ENCODE results near the gene PLRG1. TPM values are rescaled to one million over a fixed set of nuclear protein-coding genes. Genes with fewer than 3 reads are reported as not detected.

Gene PLRG1
- polyA plus RNA-seq, 3 donors, result 34.6 to 56.1 (median 52.5) TPM

DNA sequence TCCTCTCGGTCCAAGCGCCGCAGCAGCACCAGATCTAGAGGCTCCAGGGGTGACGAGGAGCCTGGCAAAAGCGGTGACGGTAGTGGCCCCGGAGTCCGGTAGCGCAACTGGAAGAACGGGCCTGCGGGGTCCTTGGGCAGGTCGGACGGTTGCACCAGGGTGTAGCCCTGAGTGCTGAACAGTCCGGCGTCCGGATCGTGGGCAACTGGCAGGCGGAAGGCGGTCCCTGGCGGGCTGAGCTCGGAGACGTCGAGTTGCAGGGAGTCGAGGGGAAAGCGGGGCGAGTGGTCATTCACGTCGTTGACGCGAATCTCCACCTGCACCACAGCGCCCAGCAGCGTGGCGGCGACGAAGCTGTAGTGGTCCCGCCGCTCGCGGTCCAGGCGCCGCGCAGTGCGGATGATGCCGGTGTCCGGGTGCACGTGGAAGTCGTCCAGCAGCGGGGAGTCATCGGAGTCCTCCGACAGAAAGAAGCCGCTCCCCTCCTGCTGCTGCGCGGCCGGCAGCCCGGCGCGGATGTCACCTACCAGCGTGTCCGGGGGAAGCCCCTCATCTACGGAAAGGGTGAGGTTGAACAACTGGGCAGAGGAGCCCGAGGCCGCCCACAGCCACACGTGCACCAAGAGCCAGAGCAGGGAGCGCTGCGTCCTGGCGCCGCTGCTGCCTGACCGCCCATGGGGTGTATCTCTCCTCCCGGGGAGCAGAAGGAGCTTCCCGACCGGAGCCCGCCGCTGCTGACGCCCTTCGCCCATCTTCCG lies 59.4 kb downstream of the PLRG1 start:
- intact Hi-C loops (cut with micrococcal nuclease), result no loop called here
- H2AFZ ChIP-seq (ENCODE audit: insufficient read depth, low read depth, low read length, poor library complexity, severe bottlenecking), result peak overlapping the region; percentile 30

GRCh38 chr4:154490234-154490582 lies 60.0 kb downstream of the PLRG1 start:
- no peak overlapping the region for H3K27ac ChIP-seq (ENCODE audit: low read depth in 1 of 2, low read length in 2 of 2)
- Mint-ChIP-seq H3K36me3 (peaks cover 0 to 10% of the 10 kb centered on the region in 2 donors), H3K9me3 (peaks cover 0 to 25% (median 12%) of the 10 kb centered on the region in 7 donors), H3K4me3 (peak overlapping the region in 1 of 2 donors; percentile 92), H3K27me3 (ENCODE audit: low read depth in 3 of 3) (peaks cover 52 to 74% (median 52%) of the 10 kb centered on the region in 3 donors), H3K4me1 (peaks cover 22% of the 10 kb centered on the region), H3K27ac (no peak overlapping the region)
- H3K9me3 ChIP-seq (replicated peaks in 1 of 2; ENCODE audit: control insufficient read depth in 1 of 2, insufficient read depth in 1 of 2, low read length in 2 of 2), result peaks cover 0 to 18% of the 10 kb centered on the region in 2 donors
- peaks cover 8 to 18% of the 10 kb centered on the region in 2 donors for H3K4me1 ChIP-seq (ENCODE audit: control insufficient read depth in 1 of 2, insufficient read depth in 2 of 2, low read length in 2 of 2)
- TF ChIP-seq, protein P1, sequence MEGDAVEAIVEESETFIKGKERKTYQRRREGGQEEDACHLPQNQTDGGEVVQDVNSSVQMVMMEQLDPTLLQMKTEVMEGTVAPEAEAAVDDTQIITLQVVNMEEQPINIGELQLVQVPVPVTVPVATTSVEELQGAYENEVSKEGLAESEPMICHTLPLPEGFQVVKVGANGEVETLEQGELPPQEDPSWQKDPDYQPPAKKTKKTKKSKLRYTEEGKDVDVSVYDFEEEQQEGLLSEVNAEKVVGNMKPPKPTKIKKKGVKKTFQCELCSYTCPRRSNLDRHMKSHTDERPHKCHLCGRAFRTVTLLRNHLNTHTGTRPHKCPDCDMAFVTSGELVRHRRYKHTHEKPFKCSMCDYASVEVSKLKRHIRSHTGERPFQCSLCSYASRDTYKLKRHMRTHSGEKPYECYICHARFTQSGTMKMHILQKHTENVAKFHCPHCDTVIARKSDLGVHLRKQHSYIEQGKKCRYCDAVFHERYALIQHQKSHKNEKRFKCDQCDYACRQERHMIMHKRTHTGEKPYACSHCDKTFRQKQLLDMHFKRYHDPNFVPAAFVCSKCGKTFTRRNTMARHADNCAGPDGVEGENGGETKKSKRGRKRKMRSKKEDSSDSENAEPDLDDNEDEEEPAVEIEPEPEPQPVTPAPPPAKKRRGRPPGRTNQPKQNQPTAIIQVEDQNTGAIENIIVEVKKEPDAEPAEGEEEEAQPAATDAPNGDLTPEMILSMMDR (IDR thresholded peaks at IDR 0.05), result no peak
- WGBS (ENCODE audit: insufficient coverage), result 4% methylated on average over 55 of the region's 55 CpGs
- intact Hi-C loops (cut with micrococcal nuclease), result no loop called here
- no peak overlapping the region for H3K4me3 ChIP-seq (replicated peaks in 1 of 3; ENCODE audit: low read depth in 2 of 3, low read length in 3 of 3)
- peaks cover 50 to 82% of the 10 kb centered on the region in 2 donors for H3K27me3 ChIP-seq (ENCODE audit: control insufficient read depth in 2 of 2, insufficient read depth in 2 of 2, low read length in 2 of 2)
- no peak for DNase-seq
- H4K20me1 ChIP-seq (ENCODE audit: insufficient read depth, low read length), result no peaks in the 10 kb centered on the region
- H3K79me2 ChIP-seq (ENCODE audit: insufficient read depth, low read length), result no peaks in the 10 kb centered on the region
- H3K36me3 ChIP-seq (replicated peaks in 1 of 2; ENCODE audit: control insufficient read depth in 1 of 2, insufficient read depth in 2 of 2, low read length in 2 of 2), result no peaks in the 10 kb centered on the region
- no peak overlapping the region for H2AFZ ChIP-seq (ENCODE audit: insufficient read depth, low read depth, low read length, poor library complexity, severe bottlenecking)
- no peak overlapping the region for H3K9ac ChIP-seq (ENCODE audit: insufficient read depth, low read length, poor library complexity, severe bottlenecking)
- peak overlapping the region; percentile 44 for H3K4me2 ChIP-seq (replicated peaks; ENCODE audit: extremely low read depth, low read length, poor library complexity, severe bottlenecking)

More for the DNA sequence above, 59.4 kb downstream of the PLRG1 start:
- H3K27me3 Mint-ChIP-seq (ENCODE audit: low read depth in 3 of 3), result peaks cover 52 to 74% (median 54%) of the 10 kb centered on the region in 3 donors
- H3K27ac ChIP-seq (ENCODE audit: low read depth in 1 of 2, low read length in 2 of 2), result no peak overlapping the region
- peak overlapping the region; percentile 44 for H3K4me2 ChIP-seq (replicated peaks; ENCODE audit: extremely low read depth, low read length, poor library complexity, severe bottlenecking)
- DNase-seq, result no peak
- peak overlapping the region; percentile 68 to 92 for H3K4me3 Mint-ChIP-seq
- H3K79me2 ChIP-seq (ENCODE audit: insufficient read depth, low read length), result no peaks in the 10 kb centered on the region
- 5% methylated on average over 76 of the region's 76 CpGs for WGBS (ENCODE audit: insufficient coverage)
- H4K20me1 ChIP-seq (ENCODE audit: insufficient read depth, low read length), result no peaks in the 10 kb centered on the region
- TF ChIP-seq, protein P1 (IDR thresholded peaks at IDR 0.05), result no peak
- H3K9me3 ChIP-seq (replicated peaks in 1 of 2; ENCODE audit: control insufficient read depth in 1 of 2, insufficient read depth in 1 of 2, low read length in 2 of 2), result peaks cover 0 to 18% of the 10 kb centered on the region in 2 donors
- no peak overlapping the region for H3K9ac ChIP-seq (ENCODE audit: insufficient read depth, low read length, poor library complexity, severe bottlenecking)
- peaks cover 49 to 82% of the 10 kb centered on the region in 2 donors for H3K27me3 ChIP-seq (ENCODE audit: control insufficient read depth in 2 of 2, insufficient read depth in 2 of 2, low read length in 2 of 2)
- H3K4me1 ChIP-seq (ENCODE audit: control insufficient read depth in 1 of 2, insufficient read depth in 2 of 2, low read length in 2 of 2), result peaks cover 8 to 18% of the 10 kb centered on the region in 2 donors
- no peaks in the 10 kb centered on the region for H3K36me3 ChIP-seq (replicated peaks in 1 of 2; ENCODE audit: control insufficient read depth in 1 of 2, insufficient read depth in 2 of 2, low read length in 2 of 2)
- H3K4me1 Mint-ChIP-seq, result peaks cover 22% of the 10 kb centered on the region
- no peak overlapping the region for H3K27ac Mint-ChIP-seq
- peaks cover 0 to 25% (median 12%) of the 10 kb centered on the region in 7 donors for H3K9me3 Mint-ChIP-seq
- H3K4me3 ChIP-seq (replicated peaks in 1 of 3; ENCODE audit: low read depth in 2 of 3, low read length in 3 of 3), result peak overlapping the region in 1 of 3 experiments; percentile 50
- peaks cover 0 to 10% of the 10 kb centered on the region in 2 donors for H3K36me3 Mint-ChIP-seq
